UCSD-AML1 (cell line): ENCODE results near the gene TFB1M.
"Not testable (repeated sequence)": the region's sequence is repeated elsewhere in the genome, so short reads cannot be mapped to it uniquely, and the experiment has no call there.

Experiments used
- DNase-seq: peaks from one replicate; lab custom pipeline; 2025; ENCODE audit not compliant: unreplicated experiment; lab: John Stamatoyannopoulos, UW

The TFB1M gene

GRCh38 chr6:155330133-155330734 is 15.9 kb upstream of the TFB1M start:
- no peak for DNase-seq

- DNase-seq = no peak
These were observed 15.3 kb upstream of the TFB1M start for GRCh38 chr6:155329460-155330132.

- DNase-seq = no peak
These were observed 14.5 kb upstream of the TFB1M start for GRCh38 chr6:155328539-155329459.

GRCh38 chr6:155328074-155328538 is 13.8 kb upstream of the TFB1M start:
- DNase-seq = no peak

DNA sequence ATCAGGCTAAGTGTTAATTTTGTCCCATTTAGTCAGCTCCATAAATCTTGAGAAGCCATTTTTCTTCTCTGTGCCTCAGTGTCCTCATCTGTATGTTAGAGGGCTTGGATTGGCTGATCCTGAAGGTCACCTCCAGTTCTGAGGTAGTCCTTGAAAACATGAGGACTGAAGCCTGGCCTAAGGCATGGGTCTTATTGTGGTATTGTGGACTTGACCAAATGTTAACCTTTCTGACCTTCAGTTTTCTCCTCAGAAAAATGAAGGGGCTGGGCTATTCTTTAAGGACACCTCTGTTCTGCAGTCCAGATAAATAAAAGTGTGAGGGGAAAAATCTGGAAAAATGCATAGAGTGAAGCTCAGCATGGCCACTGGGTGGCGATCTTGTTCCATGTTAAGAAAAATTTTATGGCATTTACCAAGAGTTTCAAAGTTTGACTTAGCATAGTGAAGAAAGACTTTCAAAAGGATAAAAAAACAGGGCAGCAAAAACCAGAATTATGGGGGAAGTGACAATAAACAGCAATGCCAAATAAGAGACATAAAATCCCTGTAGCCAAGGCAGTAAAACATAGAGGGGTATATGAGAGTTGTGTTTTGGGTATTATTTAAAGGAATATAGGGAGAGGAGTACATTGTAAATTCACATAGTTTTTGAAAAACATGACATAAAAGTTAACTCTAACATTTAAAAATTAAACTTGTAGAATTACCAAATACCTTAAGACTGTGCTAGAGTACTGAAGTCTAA is 13.2 kb upstream of the TFB1M start:
- DNase-seq = peak; percentile 23

DNA sequence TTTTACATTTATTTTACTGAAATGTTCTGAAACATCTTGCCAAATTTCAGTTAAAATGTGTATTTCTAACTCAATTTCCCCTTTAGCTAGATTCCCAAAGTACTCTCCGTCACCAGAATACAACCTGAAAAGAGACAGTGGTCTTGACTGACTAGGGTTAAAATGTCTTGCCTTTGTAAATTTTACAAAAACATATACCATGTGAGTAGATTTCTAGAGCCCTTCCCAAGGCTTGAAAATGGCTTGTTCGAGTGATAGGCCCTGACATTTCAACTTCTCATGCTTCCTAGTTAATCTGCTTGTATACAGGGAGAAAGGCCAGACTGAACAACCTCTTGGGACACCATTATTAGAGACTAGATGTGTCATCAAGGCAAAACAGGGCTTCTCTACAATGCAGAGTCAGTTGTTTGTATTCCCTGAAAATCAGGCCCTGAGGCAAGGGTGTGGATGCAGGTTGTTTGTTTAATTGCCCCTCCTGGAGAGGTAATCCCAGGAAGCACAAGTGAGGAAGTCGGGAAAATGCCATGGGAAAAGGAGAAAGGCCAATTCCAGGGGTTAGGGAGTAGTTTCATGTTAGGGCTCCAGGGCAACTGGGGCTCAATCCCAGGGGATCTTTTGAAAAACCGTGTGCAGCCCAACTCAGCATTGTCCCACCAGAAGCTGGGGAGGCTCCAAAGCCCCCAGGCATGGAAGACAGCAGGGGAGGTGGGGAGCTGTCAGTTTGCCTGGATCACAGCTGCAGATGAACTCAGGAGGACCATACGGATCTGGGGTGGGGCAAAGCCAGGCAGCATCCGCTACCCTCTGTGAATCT is 11.6 kb upstream of the TFB1M start:
- DNase-seq = no peak

DNA sequence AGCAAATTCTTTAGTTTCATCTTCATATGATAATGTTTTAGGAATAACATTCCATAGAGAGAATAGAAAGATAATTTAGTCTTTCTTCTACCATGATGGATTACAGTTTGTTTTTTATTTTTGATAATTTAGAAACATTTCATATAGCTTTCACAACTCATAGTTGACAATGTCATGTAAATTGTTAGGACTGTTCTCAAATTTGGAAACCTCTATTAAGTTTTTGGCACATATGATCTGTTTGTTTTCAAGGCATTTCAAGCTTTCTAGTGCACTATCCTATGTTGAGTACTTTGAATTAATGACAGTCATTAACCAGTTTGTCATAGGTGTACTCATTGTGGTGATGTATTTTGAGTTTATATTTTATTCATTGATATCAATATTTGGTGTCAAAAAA is 10.7 kb upstream of the TFB1M start:
- DNase-seq = no peak

- no peak for DNase-seq
These were observed 9.9 kb upstream of the TFB1M start for GRCh38 chr6:155324172-155324571.

- no peak for DNase-seq
These were observed 5.6 kb upstream of the TFB1M start for GRCh38 chr6:155319902-155320301.

DNA sequence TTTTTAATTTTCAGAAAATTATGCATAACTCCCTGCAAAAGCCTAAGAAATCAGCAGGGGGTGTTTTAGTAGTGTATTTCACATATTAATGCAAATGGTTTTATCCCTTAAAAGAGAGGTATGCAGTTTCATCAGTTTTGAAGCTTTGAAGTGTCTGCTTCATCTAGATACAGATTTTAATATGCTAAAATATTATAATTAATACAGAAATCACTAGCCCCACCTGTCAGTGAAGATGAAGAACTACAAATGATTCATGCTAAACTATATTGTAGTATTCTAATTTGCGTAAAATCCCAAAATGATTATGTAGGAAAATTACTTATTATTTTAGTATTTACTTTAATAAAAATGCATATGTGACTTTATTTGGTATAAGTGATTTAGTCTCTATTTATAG is 2.9 kb upstream of the TFB1M start:
- no peak for DNase-seq

- no peak for DNase-seq
These were observed 2.1 kb upstream of the TFB1M start for GRCh38 chr6:155316419-155316818.

DNA sequence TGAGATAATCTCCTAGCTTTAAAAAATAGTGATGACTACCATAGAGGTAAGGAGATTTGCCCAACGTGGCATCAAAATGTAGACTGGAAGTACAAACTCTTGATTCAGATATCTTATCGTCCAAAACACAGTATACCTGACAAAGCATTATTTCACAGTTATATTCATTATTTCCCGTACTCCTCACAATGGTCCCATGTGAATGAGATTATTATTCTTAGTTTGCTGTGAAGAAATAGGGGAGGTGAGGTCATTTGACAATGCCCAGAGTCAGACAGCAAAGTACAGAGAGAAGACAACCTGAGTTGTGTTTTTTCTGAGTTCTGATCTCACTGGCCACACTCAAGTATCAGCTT is 1.2 kb upstream of the TFB1M start:
- no peak for DNase-seq

DNA sequence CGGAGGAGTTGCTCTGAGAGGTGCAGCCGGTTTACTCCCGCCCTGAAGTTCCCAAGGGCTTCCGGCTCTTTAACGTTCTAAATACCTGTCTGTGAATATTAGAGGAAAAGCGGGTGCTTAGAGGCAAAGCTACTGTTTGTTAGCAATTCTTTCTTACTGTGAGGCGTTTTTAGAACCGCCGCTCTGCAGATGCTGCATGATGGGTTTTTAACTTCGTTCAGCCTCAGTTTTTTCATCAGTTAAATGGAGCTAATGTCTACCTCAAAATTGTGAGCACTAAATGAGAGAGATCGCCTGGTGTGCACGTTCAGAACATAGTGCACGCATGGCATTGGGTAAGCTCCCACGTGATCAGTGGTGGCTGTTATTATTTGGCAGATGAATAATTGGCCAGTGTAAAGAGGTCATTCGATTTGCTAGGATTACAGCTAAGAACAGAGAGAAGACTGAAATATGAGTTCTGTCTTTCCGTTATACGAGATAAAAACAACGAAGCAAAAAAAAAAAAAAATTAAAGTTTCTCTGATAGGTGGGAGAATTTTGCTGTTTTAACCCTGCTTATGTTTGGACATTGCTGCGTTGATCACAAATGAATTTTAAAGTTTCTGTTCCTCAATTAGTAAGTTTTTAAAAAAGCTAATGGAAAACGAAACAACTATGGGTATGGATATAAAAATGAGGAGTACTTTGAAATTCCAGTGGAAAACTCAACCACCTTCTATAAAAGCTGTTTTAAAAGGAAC is 660 bp upstream of the TFB1M start:
- DNase-seq = no peak

GRCh38 chr6:155313602-155314091 is 637 bp downstream of the TFB1M start:
- DNase-seq = no peak

DNA sequence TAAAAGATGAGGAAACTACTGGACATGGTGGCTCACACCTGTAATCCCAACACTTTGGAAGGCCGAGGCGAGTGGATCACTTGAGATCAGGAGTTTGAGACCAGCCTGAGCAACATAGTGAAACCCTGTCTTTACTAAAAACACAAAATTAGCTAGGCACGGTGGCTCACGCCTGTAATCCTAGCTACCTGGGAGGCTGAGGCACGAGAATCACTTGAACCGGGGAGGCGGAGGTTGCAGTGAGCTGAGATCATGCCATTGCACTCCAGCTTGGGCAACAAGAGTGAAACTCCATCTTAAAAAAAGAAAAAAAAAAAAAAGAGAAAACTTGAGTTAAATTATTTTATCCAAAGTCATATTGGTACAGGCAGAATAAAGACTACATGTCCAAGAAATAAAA is 1.3 kb downstream of the TFB1M start:
- not testable (repeated sequence) for DNase-seq

DNA sequence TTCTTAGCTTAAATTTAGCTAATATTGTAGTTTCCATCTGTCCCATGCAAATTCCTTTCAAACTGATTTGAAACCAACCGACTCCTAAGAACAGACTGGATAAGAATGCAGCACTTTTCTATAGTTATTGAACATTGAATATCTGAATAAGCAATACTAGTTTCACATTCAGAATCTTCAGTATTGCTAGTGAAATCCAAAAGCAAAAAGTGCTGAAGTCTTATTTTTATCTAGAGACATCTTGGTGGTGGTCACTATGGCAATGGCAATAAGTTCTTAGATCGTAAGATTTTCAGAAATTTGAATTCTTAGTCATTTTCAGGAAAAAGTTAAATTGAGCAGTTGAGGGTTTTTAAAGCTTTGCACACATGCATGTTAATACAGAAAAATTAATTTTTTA is 2.7 kb downstream of the TFB1M start:
- DNase-seq = no peak

GRCh38 chr6:155311086-155311485 is 3.2 kb downstream of the TFB1M start:
- no peak for DNase-seq

- DNase-seq = no peak
These were observed 3.7 kb downstream of the TFB1M start for GRCh38 chr6:155310596-155310995.

- no peak for DNase-seq
These were observed 5.1 kb downstream of the TFB1M start for GRCh38 chr6:155309150-155309549.

- no peak for DNase-seq
These were observed 7.3 kb downstream of the TFB1M start for GRCh38 chr6:155306958-155307357.
